GM23338 (cell line): ENCODE data around the gene IL19. TPM values are rescaled to one million over a fixed set of nuclear protein-coding genes. Genes with fewer than 3 reads are reported as not detected.

ENCODE experiments used
- ATAC-seq: fragments of 200-7000 bp; cut with Tn5 transposase; 3 replicates; pipeline ENCODE4 v1.9.1; 2020
- DNase-seq: peaks from one replicate; pipeline ENCODE4 v3.0.0-alpha.2; 2015; ENCODE audit warnings: low spot score
- H2AFZ ChIP-seq: fragments of 200-600 bp; sonication (generic); 2 replicates; pipeline ENCODE4 v1.8.0; 2016; ENCODE audit warnings: antibody characterized with exemption, mild to moderate bottlenecking, moderate library complexity
- H3F3A ChIP-seq: fragments of 200-600 bp; sonication (generic); replicated peaks from 2 replicates; pipeline ENCODE4 v1.8.0; 2017; ENCODE audit warnings: antibody characterized with exemption, mixed run types, low read depth
- H3K27ac ChIP-seq: fragments of 200-600 bp; sonication (generic); 2 replicates; pipeline ENCODE4 v1.6.1; 2016; ENCODE audit warnings: low read depth
- H3K27me3 ChIP-seq: fragments of 200-600 bp; sonication (generic); 2 replicates; pipeline ENCODE4 v1.8.0; 2016; ENCODE audit warnings: mild to moderate bottlenecking, mixed run types, moderate library complexity; ENCODE audit not compliant: insufficient read depth
- H3K36me3 ChIP-seq: fragments of 200-600 bp; sonication (generic); 2 replicates; pipeline ENCODE4 v1.8.0; 2016; ENCODE audit warnings: mild to moderate bottlenecking; ENCODE audit not compliant: insufficient read depth
- H3K4me1 ChIP-seq: fragments of 200-600 bp; sonication (generic); 2 replicates; pipeline ENCODE4 v1.8.0; 2016; ENCODE audit warnings: mild to moderate bottlenecking, moderate library complexity; ENCODE audit not compliant: insufficient read depth
- H3K4me2 ChIP-seq: fragments of 200-600 bp; sonication (generic); 2 replicates; pipeline ENCODE4 v1.7.1; 2017; ENCODE audit warnings: mixed run types
- H3K4me3 ChIP-seq: fragments of 200-600 bp; sonication (generic); 2 replicates; pipeline ENCODE4 v1.6.1; 2016; ENCODE audit warnings: mixed run types
- H3K79me2 ChIP-seq: fragments of 200-600 bp; sonication (generic); replicated peaks from 2 replicates; pipeline ENCODE4 v1.8.0; 2017; ENCODE audit warnings: mild to moderate bottlenecking; ENCODE audit not compliant: insufficient read depth
- H3K9me2 ChIP-seq: fragments of 200-600 bp; sonication (generic); 2 replicates; pipeline ENCODE4 v1.8.0; 2017; ENCODE audit not compliant: insufficient read depth
- H4K20me1 ChIP-seq: fragments of 200-600 bp; sonication (generic); replicated peaks from 2 replicates; pipeline ENCODE4 v1.8.0; 2017; ENCODE audit warnings: mild to moderate bottlenecking; ENCODE audit not compliant: insufficient read depth
- H3K27ac Mint-ChIP-seq: 2 replicates; pipeline ENCODE4 v1.8.0; 2020; ENCODE audit warnings: inconsistent platforms, mild to moderate bottlenecking, moderate library complexity, mixed read lengths
- H3K27me3 Mint-ChIP-seq: 3 replicates; pipeline ENCODE4 v1.8.0; 2022; ENCODE audit warnings: low read depth, mild to moderate bottlenecking, moderate library complexity, mixed read lengths, inconsistent platforms; ENCODE audit not compliant: insufficient read depth, poor library complexity
- H3K36me3 Mint-ChIP-seq: 3 replicates; pipeline ENCODE4 v1.8.0; 2021; ENCODE audit warnings: low read depth, mild to moderate bottlenecking, inconsistent platforms, moderate library complexity, mixed read lengths
- H3K4me1 Mint-ChIP-seq: 3 replicates; pipeline ENCODE4 v1.8.0; 2020; ENCODE audit warnings: mild to moderate bottlenecking, inconsistent platforms, mixed read lengths
- H3K4me3 Mint-ChIP-seq: 3 replicates; pipeline ENCODE4 v1.8.0; 2021; ENCODE audit warnings: moderate library complexity, mild to moderate bottlenecking, inconsistent platforms, mixed read lengths
- H3K9me3 Mint-ChIP-seq: 3 replicates; pipeline ENCODE4 v1.8.0; 2020; ENCODE audit warnings: moderate library complexity, mild to moderate bottlenecking, inconsistent platforms, mixed read lengths
- EZH2phosphoT487 ChIP-seq: fragments of 200-600 bp; sonication (generic); IDR thresholded peaks from one replicate; pipeline ENCODE4 v1.8.1; 2018; ENCODE audit warnings: antibody characterized with exemption; ENCODE audit not compliant: unreplicated experiment
- NANOG ChIP-seq: IDR thresholded peaks from 2 replicates; pipeline ENCODE4 v1.6.1; 2016; ENCODE audit warnings: antibody characterized with exemption, borderline replicate concordance
- POLR2AphosphoS5 ChIP-seq: IDR thresholded peaks from 2 replicates; pipeline ENCODE4 v1.6.1; 2016; ENCODE audit warnings: antibody characterized with exemption, low read depth
- REST ChIP-seq: IDR thresholded peaks from one replicate; pipeline ENCODE4 v1.6.1; 2018; ENCODE audit warnings: antibody characterized with exemption; ENCODE audit not compliant: unreplicated experiment
- STAT1 ChIP-seq: IDR thresholded peaks from one replicate; pipeline ENCODE4 v1.6.1; 2016; ENCODE audit warnings: antibody characterized with exemption; ENCODE audit not compliant: unreplicated experiment
- ZNF114 ChIP-seq: fragments of 250-450 bp; sonication (Bioruptor Pico); IDR thresholded peaks from 2 replicates; pipeline ENCODE4 v1.5.0; 2020; ENCODE audit warnings: mild to moderate bottlenecking, moderate library complexity
- polyA plus RNA-seq: library from polyadenylated mRNA; unstranded; fragments of >200 nt; fragmentation: Nextera tagmentation; extraction: Ambion mirVana; gene quantifications from 2 replicates; pipeline ENCODE4 v1.2.1, GENCODE V29; 2016
- small RNA-seq: library from RNA; depleted of rRNA; stranded (forward); fragments of <200 nt; gene quantifications from one replicate; pipeline ENCODE3, GENCODE V24; 2014; ENCODE audit warnings: low replicate concordance
- total RNA-seq: library from RNA; depleted of rRNA; stranded (reverse); fragments of >200 nt; shearing (Covaris generic); gene quantifications from 2 replicates; pipeline ENCODE4 v1.2.3, GENCODE V29; 2014; rRNA removed

IL19 gene
- total and polyA plus RNA-seq, 2 experiments from 2014 or later: not detected

- no peak overlapping the region for H3K27ac Mint-ChIP-seq
- no peaks in the 10 kb centered on the region; the same call in 2 of the 3 replicates for H3K9me3 Mint-ChIP-seq
- Histone ChIP-seq H2AFZ (no peak overlapping the region), H3K27ac (no peak overlapping the region), H3K4me3 (no peak overlapping the region), H3F3A (no peaks in the 10 kb centered on the region), H3K4me2 (no peak overlapping the region), H3K36me3 (no peaks in the 10 kb centered on the region; the same call in 1 of the 2 replicates), H3K9me2 (0 out of 2 replicates have a peak, but pooled peaks cover 10% of the 10 kb centered on the region), H3K4me1 (peaks cover 18% of the 10 kb centered on the region), H3K27me3 (no peaks in the 10 kb centered on the region), H3K79me2 (no peaks in the 10 kb centered on the region), H4K20me1 (no peaks in the 10 kb centered on the region)
- ATAC-seq: no peak
- H3K27me3 Mint-ChIP-seq: peaks cover 6% of the 10 kb centered on the region
- no peak for TF ChIP-seq EZH2phosphoT487
- no peak for TF ChIP-seq STAT1
- TF ChIP-seq NANOG: no peak
- TF ChIP-seq ZNF114: no peak
- no peak for TF ChIP-seq POLR2AphosphoS5
- no peak for TF ChIP-seq REST
- peaks cover 19% of the 10 kb centered on the region for H3K4me1 Mint-ChIP-seq
- H3K36me3 Mint-ChIP-seq: no peaks in the 10 kb centered on the region
- no peak for DNase-seq
- H3K4me3 Mint-ChIP-seq: no peak overlapping the region
These were observed 120.8 kb downstream of the IL19 start for GRCh38 chr1:206891412-206891811.

Small RNA genes within 50 kb of the gene (small RNA-seq; reads per million reads assigned to genes)
- not detected for gene RF00019

Other genes starting within 250 kb of the IL19 start
- 26.0 and 34.8 TPM in 2 replicates for gene EIF2D, start 158.3 kb upstream of the IL19 start, total RNA-seq
- gene EIF2D, start 158.3 kb upstream of the IL19 start, polyA plus RNA-seq: 18.7 and 25.1 TPM in 2 replicates
- 8.5 and 9.5 TPM in 2 replicates for gene DYRK3, start 135.2 kb upstream of the IL19 start, total RNA-seq
- gene DYRK3, start 135.2 kb upstream of the IL19 start, polyA plus RNA-seq: 1.8 and 2.9 TPM in 2 replicates
- gene MAPKAPK2, start 85.9 kb upstream of the IL19 start, total RNA-seq: 30.4 and 32.1 TPM in 2 replicates
- 9.6 and 10.1 TPM in 2 replicates for gene MAPKAPK2, start 85.9 kb upstream of the IL19 start, polyA plus RNA-seq
- not detected in 2 replicates for gene IL10, start 1.7 kb downstream of the IL19 start, total RNA-seq
- gene IL10, start 1.7 kb downstream of the IL19 start, polyA plus RNA-seq: not detected in 2 replicates
- not detected in 2 replicates for gene IL20, start 94.8 kb downstream of the IL19 start, total RNA-seq
- gene IL20, start 94.8 kb downstream of the IL19 start, polyA plus RNA-seq: not detected in 2 replicates
- not detected in 2 replicates for gene IL24, start 126.7 kb downstream of the IL19 start, total RNA-seq
- gene IL24, start 126.7 kb downstream of the IL19 start, polyA plus RNA-seq: not detected in 2 replicates
- gene FCMR, start 151.2 kb downstream of the IL19 start, total RNA-seq: not detected in 2 replicates
- gene FCMR, start 151.2 kb downstream of the IL19 start, polyA plus RNA-seq: 0.43 and 0.84 TPM in 2 replicates
- gene PIGR, start 175.7 kb downstream of the IL19 start, total RNA-seq: not detected in 2 replicates
- gene PIGR, start 175.7 kb downstream of the IL19 start, polyA plus RNA-seq: not detected in 2 replicates
- gene FCAMR, start 199.7 kb downstream of the IL19 start, total RNA-seq: not detected in 2 replicates
- gene FCAMR, start 199.7 kb downstream of the IL19 start, polyA plus RNA-seq: not detected in 2 replicates